HG03432 (cell line): ENCODE measurements around the gene PIP4K2A.

Source experiments
- ATAC-seq: cut with Tn5 transposase; IDR thresholded peaks from one replicate; pipeline ENCODE4 v1.9.1; 2021; ENCODE audit warnings: mild to moderate bottlenecking, moderate library complexity; ENCODE audit not compliant: unreplicated experiment

The PIP4K2A gene

GRCh38 chr10:22623633-22624253 is 90.6 kb downstream of the PIP4K2A start:
- ATAC-seq, result no peak

GRCh38 chr10:22622242-22622806 is 92.1 kb downstream of the PIP4K2A start:
- ATAC-seq, result no peak

- no peak for ATAC-seq
Observed at GRCh38 chr10:22621726-22622125, 92.7 kb downstream of the PIP4K2A start.

GRCh38 chr10:22620929-22621328 is 93.4 kb downstream of the PIP4K2A start:
- no peak for ATAC-seq

- ATAC-seq, result no peak
Observed at GRCh38 chr10:22620140-22620857, 94.1 kb downstream of the PIP4K2A start.

- ATAC-seq, result no peak
Observed at GRCh38 chr10:22619101-22619500, 95.3 kb downstream of the PIP4K2A start.

GRCh38 chr10:22618078-22618785 is 96.1 kb downstream of the PIP4K2A start:
- ATAC-seq, result peak; percentile 28

GRCh38 chr10:22617516-22617915 is 96.9 kb downstream of the PIP4K2A start:
- ATAC-seq, result no peak

- no peak for ATAC-seq
Observed at GRCh38 chr10:22617051-22617450, 97.3 kb downstream of the PIP4K2A start.

- ATAC-seq, result peak; percentile 70
Observed at GRCh38 chr10:22615819-22616499, 98.4 kb downstream of the PIP4K2A start.

- ATAC-seq, result no peak
Observed at GRCh38 chr10:22615101-22615500, 99.3 kb downstream of the PIP4K2A start.

- ATAC-seq, result no peak
Observed at GRCh38 chr10:22613011-22613410, 101.4 kb downstream of the PIP4K2A start.

GRCh38 chr10:22612318-22612717 is 102.1 kb downstream of the PIP4K2A start:
- ATAC-seq, result no peak

GRCh38 chr10:22611425-22612115 is 102.8 kb downstream of the PIP4K2A start:
- peak; percentile 59 for ATAC-seq

GRCh38 chr10:22610610-22611009 is 103.8 kb downstream of the PIP4K2A start:
- no peak for ATAC-seq

GRCh38 chr10:22609719-22610465 is 104.5 kb downstream of the PIP4K2A start:
- ATAC-seq, result no peak

GRCh38 chr10:22609251-22609650 is 105.1 kb downstream of the PIP4K2A start:
- ATAC-seq, result no peak

GRCh38 chr10:22607261-22607660 is 107.1 kb downstream of the PIP4K2A start:
- no peak for ATAC-seq

- peak; percentile 93 for ATAC-seq
Observed at GRCh38 chr10:22606164-22606614, 108.2 kb downstream of the PIP4K2A start.

GRCh38 chr10:22605168-22605567 is 109.2 kb downstream of the PIP4K2A start:
- peak; percentile 33 for ATAC-seq
